ENCODE results near the gene ZBTB42. TPM values are rescaled to one million over a fixed set of nuclear protein-coding genes. Genes with fewer than 3 reads are reported as not detected.

The ZBTB42 gene
- total and polyA plus RNA-seq, 2 of the 13 experiments (the other 11 are each of a cell fraction or from before 2014, with no cell fraction given), result 2.8 to 4.2 TPM

DNA sequence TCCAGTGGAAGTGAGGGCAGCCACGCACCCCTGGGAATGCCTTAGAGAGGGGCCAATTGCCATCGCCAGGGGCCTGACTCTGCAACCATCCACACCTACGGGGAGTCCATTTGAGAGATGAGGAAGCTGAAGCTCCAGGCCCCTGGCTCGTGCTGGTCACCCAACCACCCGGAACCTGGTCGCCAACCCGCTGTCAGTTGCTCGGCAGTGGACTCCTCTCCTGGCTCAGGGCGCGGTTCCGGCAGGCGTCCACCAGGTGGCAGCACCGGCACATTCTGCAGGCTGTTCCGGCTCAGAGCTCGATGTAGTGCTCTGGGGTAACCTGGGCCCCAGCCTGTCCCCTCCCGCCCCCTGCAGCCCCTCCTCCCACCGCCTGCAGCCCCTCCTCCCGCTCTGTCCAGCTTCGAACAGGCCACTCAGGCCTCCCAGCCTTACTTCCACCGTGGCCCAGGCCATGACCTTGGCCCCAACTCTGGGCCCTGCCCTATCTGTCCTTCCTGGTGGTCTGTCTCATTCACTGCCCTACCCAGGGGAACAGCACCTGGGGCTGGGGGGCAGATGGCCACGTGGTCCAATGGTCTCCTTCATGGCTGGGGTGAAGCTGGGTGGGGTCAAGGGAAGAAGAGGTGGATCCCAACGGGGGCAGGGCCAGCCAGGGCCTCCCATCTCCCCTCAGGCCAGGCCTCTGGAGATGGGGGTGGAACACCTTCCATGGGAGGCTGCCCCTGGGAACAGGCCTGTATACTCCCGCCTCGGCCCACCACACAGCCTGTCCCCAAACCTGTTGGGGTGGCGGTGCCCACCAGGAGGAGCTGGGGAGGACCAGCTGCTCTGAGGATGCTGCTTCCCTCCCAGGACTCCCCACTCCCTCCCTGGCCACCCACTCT lies 32.2 kb upstream of the ZBTB42 start (continued):
- TF ChIP-seq ZNF891 (CRISPR knock-in tag; IDR thresholded peaks at IDR 0.05) (no peak), PAX8 (CRISPR knock-in tag; IDR thresholded peaks at IDR 0.05; ENCODE audit: borderline replicate concordance) (no peak), ZNF549 (CRISPR knock-in tag; IDR thresholded peaks at IDR 0.05) (no peak), POLR2A (IDR thresholded peaks at IDR 0.05; ENCODE audit: insufficient read depth in 1 of 2, low read depth in 2 of 2, low read length in 2 of 2) (peak; percentile 26 to 62; a peak in 2 of 4 replicates), MAFK (conservative IDR thresholded peaks at IDR 0.05 in 1 of 2, IDR thresholded peaks at IDR 0.05 in 1 of 2; ENCODE audit: low read length in 2 of 2) (no peak), ZFP36L1 (CRISPR knock-in tag; IDR thresholded peaks at IDR 0.05) (no peak), ZNF12 (CRISPR knock-in tag; IDR thresholded peaks at IDR 0.05) (no peak), ZNF331 (CRISPR knock-in tag; IDR thresholded peaks at IDR 0.05) (peak; percentile 38), RBM39 (IDR thresholded peaks at IDR 0.05; ENCODE audit: low read depth, low read length, poor library complexity, severe bottlenecking) (peak; percentile 58), ZNF44 (CRISPR knock-in tag; IDR thresholded peaks at IDR 0.05) (peak; percentile 49; the same call in 1 of the 2 replicates), ZNF225 (CRISPR knock-in tag; IDR thresholded peaks at IDR 0.05) (peak; percentile 58; the same call in 1 of the 2 replicates), ZZZ3 (CRISPR knock-in tag; IDR thresholded peaks at IDR 0.05; ENCODE audit: borderline replicate concordance) (no peak; the same call in 1 of the 2 replicates), ZBTB3 (CRISPR knock-in tag; IDR thresholded peaks at IDR 0.05; ENCODE audit: borderline replicate concordance, low read depth) (no peak), NCOA1 (CRISPR knock-in tag; IDR thresholded peaks at IDR 0.05) (0 out of 2 replicates have a peak, but pooled peaks have one; percentile 3)
- TF ChIP-seq, protein P1, sequence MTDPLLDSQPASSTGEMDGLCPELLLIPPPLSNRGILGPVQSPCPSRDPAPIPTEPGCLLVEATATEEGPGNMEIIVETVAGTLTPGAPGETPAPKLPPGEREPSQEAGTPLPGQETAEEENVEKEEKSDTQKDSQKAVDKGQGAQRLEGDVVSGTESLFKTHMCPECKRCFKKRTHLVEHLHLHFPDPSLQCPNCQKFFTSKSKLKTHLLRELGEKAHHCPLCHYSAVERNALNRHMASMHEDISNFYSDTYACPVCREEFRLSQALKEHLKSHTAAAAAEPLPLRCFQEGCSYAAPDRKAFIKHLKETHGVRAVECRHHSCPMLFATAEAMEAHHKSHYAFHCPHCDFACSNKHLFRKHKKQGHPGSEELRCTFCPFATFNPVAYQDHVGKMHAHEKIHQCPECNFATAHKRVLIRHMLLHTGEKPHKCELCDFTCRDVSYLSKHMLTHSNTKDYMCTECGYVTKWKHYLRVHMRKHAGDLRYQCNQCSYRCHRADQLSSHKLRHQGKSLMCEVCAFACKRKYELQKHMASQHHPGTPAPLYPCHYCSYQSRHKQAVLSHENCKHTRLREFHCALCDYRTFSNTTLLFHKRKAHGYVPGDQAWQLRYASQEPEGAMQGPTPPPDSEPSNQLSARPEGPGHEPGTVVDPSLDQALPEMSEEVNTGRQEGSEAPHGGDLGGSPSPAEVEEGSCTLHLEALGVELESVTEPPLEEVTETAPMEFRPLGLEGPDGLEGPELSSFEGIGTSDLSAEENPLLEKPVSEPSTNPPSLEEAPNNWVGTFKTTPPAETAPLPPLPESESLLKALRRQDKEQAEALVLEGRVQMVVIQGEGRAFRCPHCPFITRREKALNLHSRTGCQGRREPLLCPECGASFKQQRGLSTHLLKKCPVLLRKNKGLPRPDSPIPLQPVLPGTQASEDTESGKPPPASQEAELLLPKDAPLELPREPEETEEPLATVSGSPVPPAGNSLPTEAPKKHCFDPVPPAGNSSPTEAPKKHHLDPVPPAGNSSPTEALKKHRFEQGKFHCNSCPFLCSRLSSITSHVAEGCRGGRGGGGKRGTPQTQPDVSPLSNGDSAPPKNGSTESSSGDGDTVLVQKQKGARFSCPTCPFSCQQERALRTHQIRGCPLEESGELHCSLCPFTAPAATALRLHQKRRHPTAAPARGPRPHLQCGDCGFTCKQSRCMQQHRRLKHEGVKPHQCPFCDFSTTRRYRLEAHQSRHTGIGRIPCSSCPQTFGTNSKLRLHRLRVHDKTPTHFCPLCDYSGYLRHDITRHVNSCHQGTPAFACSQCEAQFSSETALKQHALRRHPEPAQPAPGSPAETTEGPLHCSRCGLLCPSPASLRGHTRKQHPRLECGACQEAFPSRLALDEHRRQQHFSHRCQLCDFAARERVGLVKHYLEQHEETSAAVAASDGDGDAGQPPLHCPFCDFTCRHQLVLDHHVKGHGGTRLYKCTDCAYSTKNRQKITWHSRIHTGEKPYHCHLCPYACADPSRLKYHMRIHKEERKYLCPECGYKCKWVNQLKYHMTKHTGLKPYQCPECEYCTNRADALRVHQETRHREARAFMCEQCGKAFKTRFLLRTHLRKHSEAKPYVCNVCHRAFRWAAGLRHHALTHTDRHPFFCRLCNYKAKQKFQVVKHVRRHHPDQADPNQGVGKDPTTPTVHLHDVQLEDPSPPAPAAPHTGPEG (CRISPR knock-in tag; IDR thresholded peaks at IDR 0.05), result no peak
- TF ChIP-seq, protein P2, sequence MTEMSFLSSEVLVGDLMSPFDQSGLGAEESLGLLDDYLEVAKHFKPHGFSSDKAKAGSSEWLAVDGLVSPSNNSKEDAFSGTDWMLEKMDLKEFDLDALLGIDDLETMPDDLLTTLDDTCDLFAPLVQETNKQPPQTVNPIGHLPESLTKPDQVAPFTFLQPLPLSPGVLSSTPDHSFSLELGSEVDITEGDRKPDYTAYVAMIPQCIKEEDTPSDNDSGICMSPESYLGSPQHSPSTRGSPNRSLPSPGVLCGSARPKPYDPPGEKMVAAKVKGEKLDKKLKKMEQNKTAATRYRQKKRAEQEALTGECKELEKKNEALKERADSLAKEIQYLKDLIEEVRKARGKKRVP (CRISPR knock-in tag; IDR thresholded peaks at IDR 0.05), result no peak
- TF ChIP-seq, protein P3, sequence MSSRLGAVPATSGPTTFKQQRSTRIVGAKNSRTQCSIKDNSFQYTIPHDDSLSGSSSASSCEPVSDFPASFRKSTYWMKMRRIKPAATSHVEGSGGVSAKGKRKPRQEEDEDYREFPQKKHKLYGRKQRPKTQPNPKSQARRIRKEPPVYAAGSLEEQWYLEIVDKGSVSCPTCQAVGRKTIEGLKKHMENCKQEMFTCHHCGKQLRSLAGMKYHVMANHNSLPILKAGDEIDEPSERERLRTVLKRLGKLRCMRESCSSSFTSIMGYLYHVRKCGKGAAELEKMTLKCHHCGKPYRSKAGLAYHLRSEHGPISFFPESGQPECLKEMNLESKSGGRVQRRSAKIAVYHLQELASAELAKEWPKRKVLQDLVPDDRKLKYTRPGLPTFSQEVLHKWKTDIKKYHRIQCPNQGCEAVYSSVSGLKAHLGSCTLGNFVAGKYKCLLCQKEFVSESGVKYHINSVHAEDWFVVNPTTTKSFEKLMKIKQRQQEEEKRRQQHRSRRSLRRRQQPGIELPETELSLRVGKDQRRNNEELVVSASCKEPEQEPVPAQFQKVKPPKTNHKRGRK (CRISPR knock-in tag; IDR thresholded peaks at IDR 0.05), result no peak
- TF ChIP-seq, protein P4, sequence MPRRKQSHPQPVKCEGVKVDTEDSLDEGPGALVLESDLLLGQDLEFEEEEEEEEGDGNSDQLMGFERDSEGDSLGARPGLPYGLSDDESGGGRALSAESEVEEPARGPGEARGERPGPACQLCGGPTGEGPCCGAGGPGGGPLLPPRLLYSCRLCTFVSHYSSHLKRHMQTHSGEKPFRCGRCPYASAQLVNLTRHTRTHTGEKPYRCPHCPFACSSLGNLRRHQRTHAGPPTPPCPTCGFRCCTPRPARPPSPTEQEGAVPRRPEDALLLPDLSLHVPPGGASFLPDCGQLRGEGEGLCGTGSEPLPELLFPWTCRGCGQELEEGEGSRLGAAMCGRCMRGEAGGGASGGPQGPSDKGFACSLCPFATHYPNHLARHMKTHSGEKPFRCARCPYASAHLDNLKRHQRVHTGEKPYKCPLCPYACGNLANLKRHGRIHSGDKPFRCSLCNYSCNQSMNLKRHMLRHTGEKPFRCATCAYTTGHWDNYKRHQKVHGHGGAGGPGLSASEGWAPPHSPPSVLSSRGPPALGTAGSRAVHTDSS (CRISPR knock-in tag; conservative IDR thresholded peaks at IDR 0.05), result no peak

All from HepG2 (cell line).